HEK293 (cell line): ENCODE data around the gene SNRPD3.

Experiments used
- CTCF ChIA-PET: fragments of 350-600 bp; formaldehyde crosslinking; extraction: SDS; loops from one replicate; lab custom pipeline; 2021; ENCODE audit warnings: antibody characterized with exemption; lab: Yijun Ruan, JAX
- POLR2A ChIA-PET: fragments of 300-600 bp; formaldehyde crosslinking; extraction: SDS; loops from one replicate; lab custom pipeline; 2020; ENCODE audit warnings: antibody characterized with exemption, inconsistent platforms; lab: Yijun Ruan, JAX
- H3K27ac ChIP-seq: fragments of 200-500 bp; sonication (Bioruptor generic); 2 replicates; pipeline ENCODE4 v1.5.1; 2014; ENCODE audit warnings: low read depth, low read length, control low read depth, inconsistent platforms; ENCODE audit errors: extremely low read depth
- H3K36me3 ChIP-seq, 2 experiments: fragments of 200-500 bp in 1 of 2; sonication (Bioruptor generic) in 1 of 2; 1 replicate in 1 of 2; 2 replicates in 1 of 2; pipeline ENCODE4 v1.5.1; 2014 to 2017; ENCODE audit warnings: inconsistent platforms in 2 of 2, low read length in 2 of 2; ENCODE audit not compliant: control insufficient read depth in 2 of 2, insufficient read depth in 1 of 2
- H3K4me1 ChIP-seq: fragments of 200-500 bp; sonication (Bioruptor generic); 2 replicates; pipeline ENCODE4 v1.5.1; 2014; ENCODE audit warnings: mild to moderate bottlenecking, low read length, inconsistent platforms; ENCODE audit not compliant: control insufficient read depth, insufficient read depth
- H3K4me3 ChIP-seq: 2 replicates; pipeline ENCODE4 v1.5.1; 2011; ENCODE audit warnings: low read depth, mild to moderate bottlenecking, control low read depth, low read length, moderate library complexity
- H3K9me3 ChIP-seq: fragments of 200-500 bp; sonication (Bioruptor generic); 2 replicates; pipeline ENCODE4 v1.5.1; 2014; ENCODE audit warnings: low read depth, low read length, inconsistent platforms; ENCODE audit not compliant: control insufficient read depth, insufficient read depth
- BCL6B ChIP-seq: fragments of 450-650 bp; formaldehyde crosslinking; IDR thresholded peaks from 2 replicates; pipeline ENCODE4 v1.5.1; 2017; ENCODE audit warnings: missing biosample characterization, missing genetic modification characterization
- HOXC10 ChIP-seq: sonication (generic); formaldehyde crosslinking; IDR thresholded peaks from 2 replicates; pipeline ENCODE4 v1.8.1; 2023; ENCODE audit warnings: mild to moderate bottlenecking, missing genetic modification reagents
- INSM2 ChIP-seq: fragments of 450-650 bp; formaldehyde crosslinking; IDR thresholded peaks from 2 replicates; pipeline ENCODE4 v1.5.1; 2016; ENCODE audit warnings: missing biosample characterization, missing genetic modification characterization
- KLF1 ChIP-seq: fragments of 450-650 bp; formaldehyde crosslinking; IDR thresholded peaks from 2 replicates; pipeline ENCODE4 v1.5.1; 2016; ENCODE audit warnings: missing biosample characterization, missing genetic modification characterization
- MEIS1 ChIP-seq: sonication (generic); formaldehyde crosslinking; IDR thresholded peaks from 2 replicates; pipeline ENCODE4 v1.8.1; 2022; ENCODE audit warnings: missing genetic modification reagents, mild to moderate bottlenecking, borderline replicate concordance
- PRDM1 ChIP-seq: fragments of 450-650 bp; formaldehyde crosslinking; IDR thresholded peaks from 2 replicates; pipeline ENCODE4; 2016; ENCODE audit warnings: missing biosample characterization, missing genetic modification characterization
- PRDM10 ChIP-seq: fragments of 450-650 bp; formaldehyde crosslinking; IDR thresholded peaks from 2 replicates; pipeline ENCODE4 v1.5.1; 2016; ENCODE audit warnings: missing biosample characterization, missing genetic modification characterization
- ZBTB10 ChIP-seq: fragments of 450-650 bp; formaldehyde crosslinking; IDR thresholded peaks from 2 replicates; pipeline ENCODE4 v1.5.1; 2016; ENCODE audit warnings: missing biosample characterization, missing genetic modification characterization
- ZBTB6 ChIP-seq: fragments of 450-650 bp; formaldehyde crosslinking; IDR thresholded peaks from 2 replicates; pipeline ENCODE4 v1.5.1; 2017; ENCODE audit warnings: missing biosample characterization, missing genetic modification characterization
- ZIC2 ChIP-seq: fragments of 450-650 bp; formaldehyde crosslinking; IDR thresholded peaks from 2 replicates; pipeline ENCODE4 v1.5.1; 2016; ENCODE audit warnings: missing biosample characterization, missing genetic modification characterization
- ZNF114 ChIP-seq: fragments of 450-650 bp; formaldehyde crosslinking; IDR thresholded peaks from 2 replicates; pipeline ENCODE4 v1.5.0; 2017; ENCODE audit warnings: missing biosample characterization, missing genetic modification characterization
- ZNF121 ChIP-seq: fragments of 450-650 bp; formaldehyde crosslinking; IDR thresholded peaks from 2 replicates; pipeline ENCODE4 v1.5.1; 2016; ENCODE audit warnings: missing biosample characterization, missing genetic modification characterization
- ZNF404 ChIP-seq: fragments of 450-650 bp; formaldehyde crosslinking; IDR thresholded peaks from 2 replicates; pipeline ENCODE4 v1.5.1; 2017; ENCODE audit warnings: missing biosample characterization, missing genetic modification characterization
- ZNF423 ChIP-seq: fragments of 450-650 bp; formaldehyde crosslinking; IDR thresholded peaks from 2 replicates; pipeline ENCODE4 v1.5.1; 2016; ENCODE audit warnings: missing biosample characterization, missing genetic modification characterization
- ZNF514 ChIP-seq: fragments of 450-650 bp; formaldehyde crosslinking; IDR thresholded peaks from 2 replicates; pipeline ENCODE4 v1.5.1; 2016; ENCODE audit warnings: missing biosample characterization, missing genetic modification characterization
- ZNF596 ChIP-seq: fragments of 450-650 bp; IDR thresholded peaks from 2 replicates; pipeline ENCODE4 v1.5.0; 2018; ENCODE audit warnings: missing biosample characterization, mild to moderate bottlenecking, missing genetic modification characterization, moderate library complexity
- ZNF654 ChIP-seq: fragments of 450-650 bp; formaldehyde crosslinking; IDR thresholded peaks from 2 replicates; pipeline ENCODE4 v1.5.1; 2016; ENCODE audit warnings: low read depth, missing biosample characterization, missing genetic modification characterization
- ZNF76 ChIP-seq: fragments of 450-650 bp; formaldehyde crosslinking; IDR thresholded peaks from 2 replicates; pipeline ENCODE4; 2016; ENCODE audit warnings: low read depth, missing biosample characterization, missing genetic modification characterization, borderline replicate concordance

SNRPD3 gene

GRCh38 chr22:24514241-24515026, 41.4 kb upstream of the SNRPD3 start:
- TF ChIP-seq ZIC2 (tag by site-specific recombination) (peak; percentile 62), ZNF121 (tag by site-specific recombination) (no peak), ZNF423 (tag by site-specific recombination) (no peak)
- no peaks in the 10 kb centered on the region for H3K36me3 ChIP-seq
- no peak overlapping the region for H3K27ac ChIP-seq
- ChIA-PET CTCF (interaction anchor here (0.5 kb wide), 1 partner anchor 358 kb away, joined by 3 read pairs; no protein-coding TSS in a partner anchor), POLR2A (no interaction called here)
- H3K9me3 ChIP-seq, result no peaks in the 10 kb centered on the region
- peaks cover 10% of the 10 kb centered on the region for H3K4me1 ChIP-seq
- H3K4me3 ChIP-seq, result no peak overlapping the region

GRCh38 chr22:24515027-24515338, 40.8 kb upstream of the SNRPD3 start:
- Histone ChIP-seq H3K4me3 (no peak overlapping the region), H3K36me3 (no peaks in the 10 kb centered on the region), H3K27ac (no peak overlapping the region), H3K9me3 (no peaks in the 10 kb centered on the region), H3K4me1 (peaks cover 10% of the 10 kb centered on the region)
- ChIA-PET CTCF (interaction anchor here (0.5 to 0.8 kb wide), 2 partner anchors 11 to 358 kb away, joined by 3 to 4 read pairs; no protein-coding TSS in a partner anchor), POLR2A (no interaction called here)
- no peak for TF ChIP-seq HOXC10 (CRISPR knock-in tag)
- TF ChIP-seq ZNF404 (tag by site-specific recombination), result no peak
- no peak for TF ChIP-seq ZBTB10 (tag by site-specific recombination)
- TF ChIP-seq ZBTB6, result no peak
- no peak for TF ChIP-seq ZNF596
- TF ChIP-seq ZNF76, result no peak
- TF ChIP-seq MEIS1 (CRISPR knock-in tag), result no peak
- no peak for TF ChIP-seq ZNF514
- TF ChIP-seq ZNF114 (tag by site-specific recombination), result no peak
- TF ChIP-seq ZNF654 (tag by site-specific recombination), result no peak

- CTCF ChIA-PET, result interaction anchor here (0.6 kb wide), 1 partner anchor 1056 kb away, joined by 7 read pairs; no protein-coding TSS in a partner anchor
- no peaks in the 10 kb centered on the region for H3K36me3 ChIP-seq
- H3K4me3 ChIP-seq, result no peak overlapping the region
- peaks cover 5% of the 10 kb centered on the region for H3K4me1 ChIP-seq
- H3K9me3 ChIP-seq, result no peaks in the 10 kb centered on the region
- POLR2A ChIA-PET, result no interaction called here
- H3K27ac ChIP-seq, result no peak overlapping the region
- TF ChIP-seq KLF1 (tag by site-specific recombination) (peak; percentile 63), BCL6B (tag by site-specific recombination) (peak; percentile 54; the same call in 1 of the 2 replicates), INSM2 (no peak), PRDM10 (peak; percentile 74), PRDM1 (0 out of 2 replicates have a peak, but pooled peaks have one; percentile 24)
These were observed 39.5 kb upstream of the SNRPD3 start for GRCh38 chr22:24516301-24516737.
